ENCODE results near the gene SLC12A8. TPM values are rescaled to one million over a fixed set of nuclear protein-coding genes. Genes with fewer than 3 reads are reported as not detected.

SLC12A8 gene
- total and polyA plus RNA-seq, 9 of the 15 experiments (the other 6 are each of a cell fraction or from before 2014, with no cell fraction given): 0.04 to 0.33 (median 0.09) TPM; not detected in 4

DNA sequence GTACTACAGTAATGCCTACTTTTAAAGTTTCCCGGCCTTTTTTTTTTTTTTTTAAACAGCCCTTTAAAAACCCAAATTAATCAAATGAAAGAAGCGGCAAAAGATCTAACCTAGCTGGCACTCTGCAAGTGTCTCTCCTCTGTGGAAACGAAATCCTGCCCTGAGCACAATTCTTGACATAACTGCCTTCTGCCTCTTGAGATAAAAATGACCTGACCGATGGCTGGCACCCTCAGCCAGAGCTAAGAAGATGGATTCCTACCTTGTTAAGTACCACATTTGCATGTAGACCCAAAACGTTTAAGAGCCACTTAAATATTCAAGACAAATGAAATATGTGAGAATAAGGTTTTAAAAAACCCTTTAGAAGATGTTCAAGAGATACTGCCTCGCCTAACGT lies 16.6 kb upstream of the SLC12A8 start:
- in situ Hi-C loops (cut with MboI): no loop called here
- intact Hi-C loops (cut with micrococcal nuclease): no loop called here
- Histone ChIP-seq H3K4me3 (no peak overlapping the region), H3K9me3 (replicated peaks; ENCODE audit: control insufficient read depth, insufficient read depth, low read depth, low read length) (no peaks in the 10 kb centered on the region), H2AFZ (ENCODE audit: low read depth, low read length) (no peak overlapping the region), H3K4me1 (replicated peaks in 1 of 2; ENCODE audit: control insufficient read depth in 2 of 2, insufficient read depth in 2 of 2, low read length in 2 of 2) (no peaks in the 10 kb centered on the region; a peak in 1 of 5 replicates), H3K36me3 (ENCODE audit: control insufficient read depth, insufficient read depth, low read length) (peaks cover 15% of the 10 kb centered on the region; the same call in 2 of the 3 replicates), H3K27ac (ENCODE audit: extremely low read depth, low read depth, low read length) (no peak overlapping the region), H3K79me2 (ENCODE audit: control insufficient read depth, insufficient read depth, low read length) (no peaks in the 10 kb centered on the region), H3K27me3 (ENCODE audit: control insufficient read depth in 2 of 2, insufficient read depth in 2 of 2, low read length in 2 of 2) (no peaks in the 10 kb centered on the region), H3K4me2 (ENCODE audit: insufficient read depth, low read length) (no peak overlapping the region), H3K9me1 (ENCODE audit: control insufficient read depth, insufficient read depth, low read length) (no peaks in the 10 kb centered on the region), H4K20me1 (replicated peaks; ENCODE audit: control insufficient read depth, insufficient read depth, low read length) (no peaks in the 10 kb centered on the region), H3K9ac (ENCODE audit: insufficient read depth in 1 of 2, low read depth in 2 of 2, low read length in 2 of 2) (no peak overlapping the region)
- POLR2A ChIA-PET: no interaction called here
- TF ChIP-seq, protein P1, sequence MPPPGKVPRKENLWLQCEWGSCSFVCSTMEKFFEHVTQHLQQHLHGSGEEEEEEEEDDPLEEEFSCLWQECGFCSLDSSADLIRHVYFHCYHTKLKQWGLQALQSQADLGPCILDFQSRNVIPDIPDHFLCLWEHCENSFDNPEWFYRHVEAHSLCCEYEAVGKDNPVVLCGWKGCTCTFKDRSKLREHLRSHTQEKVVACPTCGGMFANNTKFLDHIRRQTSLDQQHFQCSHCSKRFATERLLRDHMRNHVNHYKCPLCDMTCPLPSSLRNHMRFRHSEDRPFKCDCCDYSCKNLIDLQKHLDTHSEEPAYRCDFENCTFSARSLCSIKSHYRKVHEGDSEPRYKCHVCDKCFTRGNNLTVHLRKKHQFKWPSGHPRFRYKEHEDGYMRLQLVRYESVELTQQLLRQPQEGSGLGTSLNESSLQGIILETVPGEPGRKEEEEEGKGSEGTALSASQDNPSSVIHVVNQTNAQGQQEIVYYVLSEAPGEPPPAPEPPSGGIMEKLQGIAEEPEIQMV (tag; conservative IDR thresholded peaks at IDR 0.05; ENCODE audit: low read depth): no peak
- TF ChIP-seq ZNF778 (CRISPR knock-in tag; IDR thresholded peaks at IDR 0.05) (no peak), NELFE (IDR thresholded peaks at IDR 0.05; ENCODE audit: insufficient read depth, insufficient read length) (no peak), OTX1 (CRISPR knock-in tag; IDR thresholded peaks at IDR 0.05) (no peak), PHB (CRISPR knock-in tag; IDR thresholded peaks at IDR 0.05) (no peak), MYBL2 (IDR thresholded peaks at IDR 0.05; ENCODE audit: low read depth) (no peak), MYBL2 (CRISPR knock-in tag; IDR thresholded peaks at IDR 0.05; ENCODE audit: borderline replicate concordance) (no peak)
- DNase-seq (ENCODE audit: extremely low read depth in 1 of 4, low spot score in 3 of 4): no peak
- CTCF ChIA-PET (ENCODE audit: low intra/inter-chr PET ratio): no interaction called here
- ATAC-seq: no peak
- BruUV-seq (replicated peaks): no TSS peak
- no peak for FAIRE-seq
- 67% methylated on average over 5 of the region's 7 CpGs for WGBS (ENCODE audit: insufficient coverage, low coverage, missing lambda C conversion rate)
